ENCODE results near the gene GSS.

GSS gene

GRCh38 chr20:34945315-34946077 lies 10.1 kb downstream of the GSS start:
- H3K36me3 ChIP-seq: peaks cover 65% of the 10 kb centered on the region
- no peaks in the 10 kb centered on the region for H3K27me3 ChIP-seq (ENCODE audit: insufficient read depth, low read depth, severe bottlenecking)
- no peak overlapping the region for H3K27ac ChIP-seq
- no peak for TF ChIP-seq CTCF (IDR thresholded peaks at IDR 0.05; ENCODE audit: low read depth, low read length)
- no peak overlapping the region for H3K4me3 ChIP-seq (ENCODE audit: low read depth, low read length)
- no peak for DNase-seq
- no peaks in the 10 kb centered on the region for H3K9me3 ChIP-seq (ENCODE audit: severe bottlenecking)

- no peaks in the 10 kb centered on the region for H3K9me3 ChIP-seq (ENCODE audit: severe bottlenecking)
- no peak overlapping the region for H3K27ac ChIP-seq
- TF ChIP-seq CTCF (IDR thresholded peaks at IDR 0.05; ENCODE audit: low read depth, low read length): no peak
- DNase-seq: no peak
- H3K27me3 ChIP-seq (ENCODE audit: insufficient read depth, low read depth, severe bottlenecking): no peaks in the 10 kb centered on the region
- H3K4me3 ChIP-seq (ENCODE audit: low read depth, low read length): no peak overlapping the region
- peaks cover 59% of the 10 kb centered on the region for H3K36me3 ChIP-seq
Measured at GRCh38 chr20:34943808-34944567, 11.6 kb downstream of the GSS start.

DNA sequence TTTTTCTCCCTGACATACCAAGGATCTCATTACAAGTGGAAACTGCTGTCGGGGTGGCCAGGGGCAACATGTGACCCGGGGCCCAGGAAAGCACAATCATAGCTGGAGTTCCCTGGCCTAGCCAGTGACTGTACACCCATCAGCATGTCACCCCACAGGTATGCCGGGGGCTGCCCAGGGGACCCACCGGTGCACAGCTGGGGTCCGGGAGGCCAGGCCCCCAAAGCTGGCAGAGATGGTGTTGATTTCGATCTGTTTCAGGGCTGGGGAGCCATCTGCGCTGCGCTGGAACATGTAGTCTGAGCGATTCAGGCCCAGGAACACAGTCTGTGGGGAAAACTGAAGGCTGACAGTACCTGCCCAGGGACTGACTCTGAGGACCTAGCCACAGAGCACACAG lies 13.3 kb downstream of the GSS start:
- Histone ChIP-seq H3K27me3 (ENCODE audit: insufficient read depth, low read depth, severe bottlenecking) (no peaks in the 10 kb centered on the region), H3K27ac (no peak overlapping the region), H3K4me3 (ENCODE audit: low read depth, low read length) (no peak overlapping the region), H3K9me3 (ENCODE audit: severe bottlenecking) (no peaks in the 10 kb centered on the region), H3K36me3 (peaks cover 62% of the 10 kb centered on the region)
- TF ChIP-seq CTCF (IDR thresholded peaks at IDR 0.05; ENCODE audit: low read depth, low read length): no peak
- DNase-seq: no peak

DNA sequence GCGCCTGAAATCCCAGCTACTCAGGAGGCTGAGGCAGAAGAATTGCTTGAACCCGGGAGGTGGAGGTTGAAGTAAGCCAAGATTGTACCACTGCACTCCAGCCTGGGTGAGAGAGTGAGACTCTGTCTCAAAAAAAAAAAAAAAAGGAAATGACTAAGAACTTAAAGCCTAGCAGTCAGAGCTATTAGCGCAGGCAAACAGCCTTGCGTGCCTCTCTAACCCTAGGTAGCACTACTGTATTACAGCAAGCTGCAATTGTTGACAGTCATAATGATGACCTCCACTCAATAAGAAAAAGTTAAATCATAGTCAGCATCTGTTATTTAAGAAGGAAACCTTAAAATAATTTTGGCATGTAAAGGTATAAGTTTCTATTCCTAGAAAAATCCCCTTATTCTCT lies 14.4 kb downstream of the GSS start:
- no peak for DNase-seq
- Histone ChIP-seq H3K36me3 (peaks cover 56% of the 10 kb centered on the region), H3K4me3 (ENCODE audit: low read depth, low read length) (no peak overlapping the region), H3K9me3 (ENCODE audit: severe bottlenecking) (no peaks in the 10 kb centered on the region), H3K27ac (no peak overlapping the region), H3K27me3 (ENCODE audit: insufficient read depth, low read depth, severe bottlenecking) (no peaks in the 10 kb centered on the region)
- no peak for TF ChIP-seq CTCF (IDR thresholded peaks at IDR 0.05; ENCODE audit: low read depth, low read length)

GRCh38 chr20:34940081-34940481 lies 15.5 kb downstream of the GSS start:
- Histone ChIP-seq H3K27ac (no peak overlapping the region), H3K9me3 (ENCODE audit: severe bottlenecking) (no peaks in the 10 kb centered on the region), H3K27me3 (ENCODE audit: insufficient read depth, low read depth, severe bottlenecking) (no peaks in the 10 kb centered on the region), H3K4me3 (ENCODE audit: low read depth, low read length) (no peak overlapping the region), H3K36me3 (peaks cover 51% of the 10 kb centered on the region)
- TF ChIP-seq CTCF (IDR thresholded peaks at IDR 0.05; ENCODE audit: low read depth, low read length): no peak
- DNase-seq: no peak

Data from WERI-Rb-1 (cell line).